NOMO-1 (cell line): ENCODE data around the gene VWA3A.

Experiments used
- DNase-seq, 2 experiments: peaks; one replicate each; lab custom pipeline; 2025; ENCODE audit not compliant: unreplicated experiment in 2 of 2; lab: John Stamatoyannopoulos, UW

Gene VWA3A

DNA sequence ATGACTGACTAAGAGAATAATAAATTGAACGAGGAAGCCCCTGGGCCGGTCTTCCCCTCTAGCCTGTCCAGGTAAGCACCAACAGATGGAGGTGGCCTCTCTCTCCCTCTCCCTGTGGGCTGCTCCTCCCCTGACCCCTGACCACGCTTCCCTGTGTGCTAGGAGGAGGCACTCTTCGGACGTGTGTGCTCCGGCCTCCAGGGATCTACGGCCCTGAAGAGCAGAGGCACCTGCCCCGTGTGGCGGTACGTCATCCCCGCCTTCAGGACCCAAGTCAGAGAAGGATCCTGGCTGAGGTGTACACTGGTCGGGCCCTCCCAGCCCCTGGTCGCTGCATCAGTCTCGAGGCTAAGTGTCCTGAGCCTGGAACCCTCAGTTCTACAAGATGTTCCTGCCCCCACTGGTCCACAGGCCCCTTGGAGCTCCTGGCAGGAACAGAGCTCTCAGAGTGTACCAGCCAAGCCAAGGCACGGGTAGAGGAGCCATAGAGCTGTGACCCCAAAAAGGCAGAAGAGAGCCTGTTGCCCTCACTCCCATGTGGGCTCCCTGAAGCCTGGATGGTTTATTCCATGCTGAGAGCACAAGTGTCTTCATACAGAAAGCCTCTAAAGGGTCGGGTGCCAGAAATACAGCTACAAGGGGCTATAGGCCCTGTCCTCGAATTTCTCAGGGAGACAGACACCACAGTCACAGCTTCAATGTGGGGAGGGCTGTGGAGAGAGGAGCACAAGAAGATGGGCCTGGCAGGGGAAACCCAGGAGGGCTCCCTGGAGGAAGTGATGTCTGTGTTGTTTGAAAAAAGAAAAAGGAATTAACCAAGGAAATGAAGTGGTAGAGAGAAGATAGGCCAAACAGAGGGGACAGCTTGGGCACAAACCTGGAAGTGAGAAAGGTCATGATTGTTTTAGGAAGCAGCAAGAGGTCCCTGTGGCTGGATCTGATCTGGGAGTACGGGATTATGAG, 85.9 kb downstream of the VWA3A start:
- no peak for DNase-seq

DNA sequence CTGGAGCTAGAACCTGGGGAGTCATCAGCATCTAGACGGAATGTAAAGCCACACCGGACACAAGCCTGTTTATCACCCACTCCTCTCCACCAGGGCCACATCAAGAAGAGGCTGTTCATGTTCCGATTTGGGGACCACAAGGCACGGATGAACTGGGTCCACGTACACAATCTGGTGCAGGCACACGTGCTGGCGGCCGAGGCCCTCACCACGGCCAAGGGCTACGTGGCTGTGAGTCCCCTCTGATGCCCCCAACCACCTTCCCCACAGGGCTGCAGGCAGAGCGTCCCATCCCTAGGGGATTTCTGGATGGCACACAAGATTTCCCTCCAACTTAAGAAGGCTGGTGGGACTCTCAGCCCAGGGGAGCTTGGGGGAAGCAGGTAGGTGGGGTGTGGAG, 89.1 kb downstream of the VWA3A start:
- no peak for DNase-seq

DNA sequence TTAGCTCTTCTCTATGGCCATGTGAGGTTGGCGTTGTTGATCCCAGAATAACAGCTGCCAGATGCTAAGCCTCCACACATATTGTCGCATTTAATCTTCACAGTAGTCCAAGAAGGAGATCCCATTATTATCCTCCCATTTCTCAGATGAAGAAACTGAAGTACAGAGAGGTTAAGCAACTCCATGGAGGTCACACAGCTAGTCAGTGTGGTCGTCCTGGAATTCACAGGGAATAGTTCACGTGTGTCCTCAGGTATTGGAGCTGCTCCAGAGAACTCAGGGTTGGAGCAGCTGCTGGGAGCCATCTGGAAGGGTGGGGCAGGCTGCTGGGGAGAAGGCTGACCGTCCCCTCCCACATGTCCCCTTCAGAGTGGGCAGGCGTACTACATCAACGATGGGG, 89.5 kb downstream of the VWA3A start:
- DNase-seq = no peak

DNA sequence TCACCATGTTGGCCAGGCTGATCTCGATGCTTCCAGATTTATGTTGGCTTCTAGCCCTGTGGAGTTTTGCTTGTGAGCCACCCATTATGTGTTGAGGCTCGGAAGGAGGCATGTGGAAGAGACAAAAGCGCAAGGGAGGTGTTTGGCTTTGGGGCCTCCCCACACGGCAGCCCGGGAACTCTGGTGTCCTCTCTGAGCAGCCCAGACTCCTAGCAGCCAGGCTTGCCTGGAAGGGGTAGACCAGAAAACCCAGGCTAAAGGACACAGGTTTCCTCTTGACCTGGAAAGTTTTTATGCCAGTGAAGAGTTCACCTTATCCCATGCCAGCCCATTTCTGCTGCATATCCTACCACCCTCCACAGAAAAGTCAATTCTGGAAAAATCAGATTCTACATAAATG, 91.0 kb downstream of the VWA3A start:
- no peak for DNase-seq

DNA sequence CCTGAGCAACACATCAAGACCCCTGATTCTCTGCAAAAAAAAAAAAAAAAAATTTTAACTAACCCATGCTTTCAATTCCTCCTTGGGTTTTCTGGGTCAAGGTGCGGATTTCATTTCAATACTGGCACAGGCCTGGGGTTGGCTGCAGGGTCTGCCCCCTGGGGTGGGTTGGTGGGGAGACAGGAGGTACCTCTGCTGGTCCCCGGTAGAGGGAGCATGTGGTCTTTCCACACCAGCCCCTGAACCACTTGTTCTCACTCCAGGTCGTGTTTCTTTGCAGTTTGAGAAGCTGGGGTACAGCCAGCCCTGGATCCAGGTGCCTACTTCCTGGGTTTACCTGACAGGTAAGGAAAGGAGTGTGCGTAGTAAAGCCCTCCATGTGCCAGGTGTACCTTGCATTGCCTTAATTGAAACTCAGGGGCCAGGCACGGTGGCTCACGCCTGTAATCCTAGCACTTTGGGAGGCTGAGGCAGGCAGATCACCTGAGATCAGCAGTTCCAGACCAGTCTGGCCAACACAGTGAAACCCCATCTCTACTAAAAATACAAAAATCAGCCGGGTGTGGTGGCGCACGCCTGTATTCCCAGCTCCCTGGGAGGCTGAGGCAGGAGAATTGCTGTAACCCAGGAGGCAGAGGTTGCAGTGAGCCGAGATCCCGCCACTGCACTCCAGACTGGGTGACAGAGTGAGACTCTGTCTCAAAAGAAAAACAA, 91.7 kb downstream of the VWA3A start:
- no peak for DNase-seq

DNA sequence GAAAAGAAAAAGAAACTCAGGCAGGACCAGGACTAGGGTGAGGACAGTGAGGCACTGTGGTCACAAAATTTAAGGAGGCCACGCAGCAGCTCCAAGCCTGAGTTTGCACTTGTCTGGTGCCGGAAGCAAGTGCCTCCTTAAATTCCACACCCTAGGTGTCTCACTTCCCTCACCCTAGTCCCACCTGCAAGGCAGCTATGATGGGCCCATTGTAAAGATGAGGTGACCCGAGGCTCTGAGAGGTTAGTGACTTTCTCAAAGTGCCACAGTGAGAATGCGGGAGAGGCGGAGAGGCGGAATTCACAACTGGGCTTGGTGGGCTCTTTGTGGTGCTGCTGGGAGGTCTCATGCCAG, 92.3 kb downstream of the VWA3A start:
- DNase-seq = no peak

DNA sequence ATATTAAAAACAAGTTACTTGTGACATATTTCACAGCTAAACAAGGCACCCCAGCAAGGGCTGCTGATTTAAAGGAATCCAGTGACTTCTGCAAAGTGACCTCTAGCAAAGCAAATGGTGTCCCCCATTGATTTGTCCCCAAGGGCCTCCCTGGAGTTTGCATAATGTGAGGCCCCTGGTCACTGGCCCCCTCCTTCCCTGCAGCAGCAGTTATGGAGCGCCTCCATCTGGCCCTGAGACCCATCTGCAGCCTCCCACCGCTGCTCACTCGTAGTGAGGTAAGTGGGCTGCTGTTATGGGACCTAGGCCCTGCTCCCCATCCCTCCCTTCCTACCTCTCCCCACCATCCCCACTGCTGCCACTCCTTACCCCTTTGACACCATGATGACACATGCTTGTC, 94.2 kb downstream of the VWA3A start:
- DNase-seq = no peak

DNA sequence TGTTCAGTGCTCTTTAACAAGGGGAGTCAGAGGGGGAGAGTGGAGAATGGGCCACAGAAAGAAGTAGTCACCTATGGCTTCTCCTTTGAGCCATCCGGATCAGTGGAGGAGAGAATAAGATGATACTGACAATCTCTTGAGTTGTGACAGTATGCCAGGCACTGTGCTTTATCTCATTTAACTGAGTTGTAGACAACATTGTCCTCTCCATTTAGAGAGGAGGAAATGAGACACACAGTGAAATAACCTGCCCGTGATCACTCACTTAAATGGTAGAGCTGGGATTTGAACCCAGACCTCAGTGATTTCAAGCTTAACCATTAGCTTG, 95.9 kb downstream of the VWA3A start:
- DNase-seq = no peak

DNA sequence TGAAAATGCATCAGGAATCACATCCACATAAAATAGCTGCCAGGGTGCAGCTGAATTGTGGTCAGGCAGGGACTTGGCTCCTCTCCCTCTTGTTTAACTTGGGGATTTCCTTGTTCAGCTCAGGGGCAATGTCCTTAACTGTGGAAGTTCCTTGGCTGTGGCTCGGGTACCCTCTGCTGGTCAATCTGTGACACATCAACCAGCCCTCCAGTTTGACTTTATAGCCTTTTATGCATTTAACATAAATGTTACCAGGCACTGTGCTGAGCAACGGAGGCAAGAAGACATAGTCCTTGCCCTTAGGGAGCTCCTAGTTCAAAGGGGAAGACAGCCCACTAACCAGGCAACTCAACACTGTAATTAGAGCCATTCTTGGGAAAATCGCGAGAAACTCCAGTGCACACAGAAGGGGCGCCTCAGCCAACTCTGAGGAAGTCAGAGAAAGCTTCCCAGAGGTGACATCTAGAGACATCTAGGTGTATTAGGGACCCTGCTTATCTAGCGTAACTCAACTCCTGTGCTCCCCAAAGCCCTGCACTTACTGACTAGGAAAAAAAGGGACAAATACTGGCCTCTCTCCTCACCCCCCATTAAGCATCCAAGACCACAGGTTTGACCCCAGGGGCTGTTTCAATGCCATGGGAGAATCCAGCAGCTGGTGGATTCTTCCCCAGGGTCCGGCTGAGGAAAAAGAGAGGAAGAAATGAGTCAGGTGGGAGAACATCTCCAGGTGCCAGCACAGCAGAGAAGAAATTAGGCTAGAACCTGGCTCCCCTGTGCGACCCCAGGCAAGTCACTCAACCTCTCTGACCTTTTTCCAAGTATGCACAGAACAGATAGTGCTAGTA, 96.5 kb downstream of the VWA3A start:
- DNase-seq = peak; percentile 60 to 82

DNA sequence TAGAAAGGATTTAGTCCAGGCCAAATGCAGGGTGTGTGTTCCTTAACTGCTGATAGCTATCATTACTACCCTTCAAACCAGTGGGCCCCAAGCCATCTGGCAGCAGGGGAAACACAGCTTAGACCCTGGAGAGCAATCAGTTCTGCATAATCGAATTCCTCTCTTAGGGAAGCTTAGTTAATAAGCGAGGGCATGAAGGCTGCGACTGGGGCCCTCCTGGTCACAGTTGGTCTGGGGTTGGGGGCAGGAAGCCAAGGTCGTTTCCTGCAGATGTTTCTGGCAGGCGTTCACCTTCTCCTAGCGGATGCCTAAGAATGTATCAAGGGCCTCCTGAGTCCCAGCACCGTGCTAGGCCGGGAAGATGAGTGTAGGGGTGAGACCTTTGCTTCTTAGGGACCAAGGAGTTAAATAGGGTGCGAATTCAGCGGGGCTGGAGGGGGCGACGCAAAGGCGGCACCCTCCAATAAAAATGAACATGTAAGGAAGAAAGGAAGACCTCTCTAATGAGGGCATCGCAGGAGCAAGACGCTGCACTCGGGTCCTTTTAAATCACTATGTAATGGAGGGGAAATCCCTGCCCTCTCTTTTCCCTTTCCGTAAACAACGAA, 97.2 kb downstream of the VWA3A start:
- DNase-seq = no peak

DNA sequence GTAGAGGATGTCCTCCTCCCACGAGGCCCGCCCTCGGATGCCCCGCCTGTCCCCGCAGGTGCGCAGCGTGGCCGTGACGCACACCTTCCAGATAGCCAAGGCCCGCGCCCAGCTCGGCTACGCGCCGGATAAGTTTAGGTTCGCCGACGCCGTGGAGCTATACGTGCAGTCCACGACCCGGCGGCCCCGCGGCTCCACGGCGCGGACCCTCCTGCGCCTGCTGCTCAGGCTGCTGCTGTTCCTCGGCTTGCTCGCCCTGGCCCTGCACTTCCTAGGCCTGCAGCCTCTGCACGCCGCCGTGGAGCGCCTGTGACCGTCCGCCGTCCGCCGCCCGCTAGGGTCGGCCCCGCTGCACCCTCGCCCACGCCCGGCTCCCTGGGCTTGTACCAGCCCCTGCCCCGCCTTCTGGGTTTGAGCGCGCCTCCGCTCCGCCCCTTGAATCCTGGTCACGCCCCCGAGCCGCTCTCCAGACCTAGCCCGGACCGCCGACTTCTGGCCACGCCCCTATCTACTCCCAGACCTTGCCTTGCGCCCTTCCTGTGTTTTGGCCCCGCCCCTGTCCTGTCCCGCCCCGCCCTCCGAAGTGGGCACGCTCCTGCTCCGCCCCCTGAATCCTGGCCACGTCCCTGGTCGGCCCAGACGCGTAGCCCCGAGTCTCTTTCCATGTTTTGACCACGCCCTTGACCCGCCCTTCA, 97.9 kb downstream of the VWA3A start:
- peak; percentile 98 to 99 for DNase-seq

DNA sequence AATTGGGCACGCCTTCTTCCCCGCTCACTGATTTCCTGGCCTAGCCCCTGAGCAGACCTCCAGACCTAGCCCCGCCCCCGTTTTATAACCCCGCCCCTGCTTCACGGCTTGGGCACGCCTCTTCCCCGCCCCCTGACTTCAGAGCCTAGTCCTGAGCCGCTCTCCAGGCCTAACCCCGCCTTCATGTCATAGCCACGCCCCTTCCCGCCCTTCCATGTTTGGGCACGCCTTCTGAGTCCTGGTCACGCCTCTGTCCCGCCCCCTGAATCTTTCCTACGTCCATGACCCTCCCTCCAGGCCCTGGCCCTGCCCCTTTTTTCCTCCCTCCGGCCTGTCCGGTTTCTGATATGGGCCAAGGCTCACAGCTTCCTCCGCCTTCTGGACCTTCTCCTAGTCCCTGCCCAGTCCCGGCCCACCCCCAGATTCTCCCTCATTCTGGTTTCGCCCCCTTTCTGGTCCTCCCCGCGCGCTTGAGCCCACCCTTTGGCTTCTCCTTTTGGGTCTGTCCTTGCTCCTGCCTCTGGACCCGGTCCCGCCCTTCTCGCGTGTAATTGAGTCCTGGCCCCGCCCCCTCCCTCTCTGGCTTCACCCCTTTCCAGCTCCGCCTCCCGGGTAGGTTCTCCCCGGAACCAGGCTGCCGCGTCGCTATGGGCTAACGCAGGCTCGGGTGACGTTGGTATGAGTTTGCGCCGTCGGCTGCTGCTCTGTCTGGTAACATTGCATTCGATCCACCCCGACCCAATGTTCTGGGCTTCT, 98.6 kb downstream of the VWA3A start:
- peak; percentile 94 to 98 for DNase-seq

DNA sequence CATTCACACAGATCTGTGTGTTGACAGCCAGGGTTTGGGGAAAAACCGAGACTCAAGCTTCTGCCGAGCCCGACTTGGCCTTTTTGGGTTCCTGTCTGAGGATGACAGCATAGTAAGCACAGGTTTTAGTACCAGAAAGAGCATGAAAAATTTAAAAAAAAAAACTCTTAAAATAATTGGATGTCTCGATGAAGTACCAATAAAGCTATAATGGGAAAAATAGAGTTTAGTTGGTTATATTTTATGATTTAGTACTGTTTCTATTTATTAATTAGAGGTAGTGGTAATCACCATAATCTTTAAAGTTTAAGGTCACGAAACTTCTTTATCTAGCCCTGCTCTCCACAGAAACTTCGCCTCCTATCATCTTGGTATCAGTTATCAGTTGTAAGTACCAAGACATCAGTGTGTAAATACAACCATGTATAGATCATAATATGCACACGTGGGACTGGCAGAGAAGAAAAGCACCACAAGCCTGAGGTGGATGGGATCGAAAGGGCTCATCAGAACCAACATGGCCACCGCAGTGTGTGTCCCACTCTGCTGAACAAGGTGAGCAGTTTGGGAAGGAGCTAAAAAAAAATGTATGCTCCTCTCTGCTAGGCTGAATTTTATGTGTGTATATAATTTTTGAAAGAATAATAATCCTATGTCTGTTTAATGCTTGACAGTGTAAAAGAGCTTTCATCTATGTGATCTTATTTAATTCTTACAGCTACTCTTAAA, 99.4 kb downstream of the VWA3A start:
- DNase-seq = no peak

DNA sequence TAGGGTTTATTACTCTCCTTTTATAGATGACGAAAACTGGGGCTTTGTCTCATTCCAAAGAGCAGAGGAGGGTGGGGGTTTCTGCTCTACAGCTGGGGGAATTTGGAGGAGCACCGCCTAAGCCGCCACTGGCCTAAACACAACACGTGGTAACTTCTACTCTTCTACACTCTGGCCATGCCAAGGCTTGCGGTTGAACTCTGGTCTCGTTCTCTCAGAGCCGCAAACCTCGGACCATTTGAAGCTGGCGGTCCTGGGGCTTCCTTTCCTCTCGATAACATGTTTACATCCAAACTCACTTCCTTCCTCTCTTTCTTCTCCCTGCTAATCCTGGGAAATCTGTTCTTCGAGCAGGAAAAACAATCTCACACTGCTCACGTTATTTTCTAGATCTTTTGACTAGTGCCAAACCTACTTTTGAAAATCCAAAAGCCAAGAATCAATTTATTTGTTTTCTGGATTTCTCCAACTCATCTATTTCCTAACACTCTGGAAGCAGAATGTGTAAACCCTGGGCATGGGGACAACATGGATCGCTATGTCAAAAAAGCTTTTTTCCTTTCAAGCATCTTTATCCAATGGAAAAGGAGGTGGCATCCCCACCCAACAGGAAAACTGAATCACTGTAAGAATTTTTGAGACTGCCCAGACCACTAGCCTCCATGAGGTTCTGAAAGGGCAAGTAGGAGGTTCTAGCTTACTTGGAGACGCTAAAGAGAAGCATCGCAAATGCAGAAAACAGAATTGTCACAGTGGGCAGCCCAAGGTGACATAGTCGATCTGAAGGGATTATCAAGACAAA, 100.1 kb downstream of the VWA3A start:
- peak; percentile 75 to 79 for DNase-seq

DNA sequence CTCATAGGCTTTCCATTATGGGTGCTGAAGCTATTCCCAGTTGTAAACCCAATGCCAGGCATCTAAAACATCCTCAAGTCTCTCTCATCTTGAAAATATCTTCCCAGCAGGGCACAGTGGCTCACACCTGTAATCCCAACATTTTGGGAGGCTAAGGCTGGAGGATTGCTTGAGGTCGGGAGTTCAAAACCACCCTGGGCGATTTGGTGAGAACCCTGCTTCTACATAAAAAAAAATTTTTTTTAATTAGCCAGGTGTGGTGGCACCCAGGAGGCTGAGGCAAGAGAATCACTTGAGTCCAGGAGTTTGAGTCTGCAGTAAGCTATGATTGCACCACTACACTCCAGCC, 100.7 kb downstream of the VWA3A start:
- DNase-seq = no peak

DNA sequence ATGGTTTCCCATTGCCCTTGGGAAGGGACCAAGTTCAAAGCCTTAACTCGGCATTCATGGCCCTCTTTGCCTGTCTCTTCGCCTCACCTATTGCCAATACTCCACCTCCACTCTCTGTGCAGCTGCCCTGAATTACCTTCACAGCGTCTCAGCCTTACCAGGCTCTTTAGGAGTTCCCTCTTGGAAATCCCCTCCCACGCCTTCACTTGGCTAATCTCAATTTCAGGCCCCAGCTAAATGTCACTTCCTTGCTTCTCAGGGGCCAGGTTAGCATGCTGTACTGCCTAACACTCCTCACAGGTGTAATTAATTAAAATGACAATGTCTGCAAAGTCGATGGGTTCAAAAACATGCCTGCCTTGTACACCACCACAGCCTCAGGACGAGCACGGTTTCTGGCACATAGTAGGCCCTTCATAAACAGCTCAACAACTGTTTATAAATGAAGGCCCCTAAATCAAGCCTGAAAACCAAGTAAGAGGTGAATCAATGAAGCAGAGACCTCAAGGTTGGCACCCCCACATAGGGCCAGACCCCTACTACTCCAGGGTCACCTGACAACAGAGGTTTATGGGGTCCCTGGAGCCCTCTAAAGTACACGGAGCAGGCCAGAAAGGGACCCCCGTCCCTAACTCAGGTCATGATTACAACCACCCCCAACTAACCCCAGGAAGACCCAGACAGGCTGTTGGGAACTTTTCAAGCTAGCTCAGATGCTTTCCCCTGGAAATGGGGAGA, 102.5 kb downstream of the VWA3A start:
- no peak for DNase-seq

DNA sequence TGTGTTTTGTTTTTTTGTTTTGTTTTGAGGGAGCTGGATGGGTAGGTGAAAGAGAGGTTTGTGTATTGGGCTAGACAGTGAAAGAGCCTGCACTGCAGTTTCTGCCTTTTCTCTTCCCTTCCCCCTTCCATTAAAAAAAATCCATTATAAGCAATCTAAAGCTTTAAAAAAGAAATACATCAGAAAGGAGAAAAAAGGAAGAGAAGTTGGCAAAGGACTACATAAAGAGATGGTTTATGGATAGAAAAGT, 103.0 kb downstream of the VWA3A start:
- no peak for DNase-seq
